ENCODE data around the gene NEDD8.

GRCh38 chr14:24183014-24183481 is 49.1 kb downstream of the NEDD8 start:
- TF ChIP-seq, protein P1, sequence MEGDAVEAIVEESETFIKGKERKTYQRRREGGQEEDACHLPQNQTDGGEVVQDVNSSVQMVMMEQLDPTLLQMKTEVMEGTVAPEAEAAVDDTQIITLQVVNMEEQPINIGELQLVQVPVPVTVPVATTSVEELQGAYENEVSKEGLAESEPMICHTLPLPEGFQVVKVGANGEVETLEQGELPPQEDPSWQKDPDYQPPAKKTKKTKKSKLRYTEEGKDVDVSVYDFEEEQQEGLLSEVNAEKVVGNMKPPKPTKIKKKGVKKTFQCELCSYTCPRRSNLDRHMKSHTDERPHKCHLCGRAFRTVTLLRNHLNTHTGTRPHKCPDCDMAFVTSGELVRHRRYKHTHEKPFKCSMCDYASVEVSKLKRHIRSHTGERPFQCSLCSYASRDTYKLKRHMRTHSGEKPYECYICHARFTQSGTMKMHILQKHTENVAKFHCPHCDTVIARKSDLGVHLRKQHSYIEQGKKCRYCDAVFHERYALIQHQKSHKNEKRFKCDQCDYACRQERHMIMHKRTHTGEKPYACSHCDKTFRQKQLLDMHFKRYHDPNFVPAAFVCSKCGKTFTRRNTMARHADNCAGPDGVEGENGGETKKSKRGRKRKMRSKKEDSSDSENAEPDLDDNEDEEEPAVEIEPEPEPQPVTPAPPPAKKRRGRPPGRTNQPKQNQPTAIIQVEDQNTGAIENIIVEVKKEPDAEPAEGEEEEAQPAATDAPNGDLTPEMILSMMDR (IDR thresholded peaks at IDR 0.05): no peak
- TF ChIP-seq POLR2A (IDR thresholded peaks at IDR 0.05): no peak

All from right lobe of liver (tissue), 4 donors.